Measurements from ENCODE around the gene APBA2. TPM values are rescaled to one million over a fixed set of nuclear protein-coding genes. Genes with fewer than 3 reads are reported as not detected.

APBA2 gene
- total RNA-seq, 4 donors from 2014 or later: 5.4 to 15.3 (median 10.4) TPM

DNA sequence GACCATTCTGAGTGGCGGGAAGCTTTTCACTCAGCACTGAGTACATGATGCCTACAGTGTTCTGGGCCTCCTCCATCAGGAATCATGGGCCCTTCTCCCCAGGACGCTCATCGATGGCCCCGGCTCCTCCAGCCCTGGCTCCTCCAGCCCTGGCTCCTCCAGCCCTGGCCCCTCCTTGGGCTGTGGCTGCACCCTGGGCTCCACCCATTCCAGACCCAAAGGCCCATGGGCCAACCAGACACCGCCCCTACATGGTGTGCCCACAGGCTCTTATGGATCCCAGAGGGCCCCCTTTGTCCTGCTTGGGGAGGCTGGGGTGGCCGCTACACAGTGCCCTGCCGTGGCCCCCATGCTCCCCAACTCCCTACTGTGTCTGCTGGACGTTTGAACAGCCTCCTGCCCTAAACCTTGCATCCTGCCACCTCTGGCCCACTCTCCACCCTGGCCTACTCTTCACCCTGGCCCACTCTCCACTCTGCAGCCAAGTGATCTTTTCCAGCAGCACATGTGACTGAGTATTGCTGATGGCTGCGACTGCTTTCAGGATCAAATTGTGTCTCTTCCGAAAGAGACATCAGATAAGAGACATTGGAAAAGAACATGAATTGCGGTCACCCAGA is 57.9 kb downstream of the APBA2 start:
- DNase-seq (ENCODE audit: extremely low spot score): no peak
- intact Hi-C loops (cut with DNase I): no loop called here
- Histone ChIP-seq H3K27me3 (no peaks in the 10 kb centered on the region), H3K9me3 (no peaks in the 10 kb centered on the region), H3K4me1 (no peaks in the 10 kb centered on the region), H3K27ac (replicated peaks in 1 of 4) (no peak overlapping the region), H3K36me3 (no peaks in the 10 kb centered on the region), H3K4me3 (no peak overlapping the region)
- WGBS: 93% methylated on average over 10 of the region's 11 CpGs
- TF ChIP-seq POLR2AphosphoS5 (IDR thresholded peaks at IDR 0.05) (no peak), POLR2A (IDR thresholded peaks at IDR 0.05; ENCODE audit: low read depth) (no peak), EP300 (IDR thresholded peaks at IDR 0.05) (no peak)
- TF ChIP-seq, protein P1, sequence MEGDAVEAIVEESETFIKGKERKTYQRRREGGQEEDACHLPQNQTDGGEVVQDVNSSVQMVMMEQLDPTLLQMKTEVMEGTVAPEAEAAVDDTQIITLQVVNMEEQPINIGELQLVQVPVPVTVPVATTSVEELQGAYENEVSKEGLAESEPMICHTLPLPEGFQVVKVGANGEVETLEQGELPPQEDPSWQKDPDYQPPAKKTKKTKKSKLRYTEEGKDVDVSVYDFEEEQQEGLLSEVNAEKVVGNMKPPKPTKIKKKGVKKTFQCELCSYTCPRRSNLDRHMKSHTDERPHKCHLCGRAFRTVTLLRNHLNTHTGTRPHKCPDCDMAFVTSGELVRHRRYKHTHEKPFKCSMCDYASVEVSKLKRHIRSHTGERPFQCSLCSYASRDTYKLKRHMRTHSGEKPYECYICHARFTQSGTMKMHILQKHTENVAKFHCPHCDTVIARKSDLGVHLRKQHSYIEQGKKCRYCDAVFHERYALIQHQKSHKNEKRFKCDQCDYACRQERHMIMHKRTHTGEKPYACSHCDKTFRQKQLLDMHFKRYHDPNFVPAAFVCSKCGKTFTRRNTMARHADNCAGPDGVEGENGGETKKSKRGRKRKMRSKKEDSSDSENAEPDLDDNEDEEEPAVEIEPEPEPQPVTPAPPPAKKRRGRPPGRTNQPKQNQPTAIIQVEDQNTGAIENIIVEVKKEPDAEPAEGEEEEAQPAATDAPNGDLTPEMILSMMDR (IDR thresholded peaks at IDR 0.05): no peak

DNA sequence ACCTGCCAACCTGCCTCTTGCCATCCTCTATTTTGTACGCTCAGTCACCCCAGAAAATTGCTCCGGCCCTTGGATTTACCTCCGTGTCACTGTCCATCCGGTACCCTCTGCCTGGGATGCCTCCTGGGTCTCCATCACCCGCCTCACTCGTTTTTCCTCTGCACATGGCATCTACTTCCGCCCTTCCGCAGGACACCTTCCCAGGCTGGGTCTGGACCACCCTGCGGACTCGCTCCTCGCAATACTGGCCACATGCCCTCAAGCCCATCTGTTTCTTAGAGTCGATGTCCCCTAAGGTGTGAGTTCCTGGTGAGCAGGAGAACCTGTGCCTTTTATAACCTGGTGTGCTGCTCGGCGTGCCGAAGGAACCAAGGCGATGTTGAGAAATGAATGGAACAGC is 58.5 kb downstream of the APBA2 start:
- H3K4me1 ChIP-seq: no peaks in the 10 kb centered on the region
- WGBS: 97% methylated on average over 16 of the region's 16 CpGs
- no peak overlapping the region for H3K4me3 ChIP-seq
- no peak for TF ChIP-seq POLR2A (IDR thresholded peaks at IDR 0.05; ENCODE audit: low read depth)
- TF ChIP-seq EP300 (IDR thresholded peaks at IDR 0.05): no peak
- TF ChIP-seq, protein P1 (IDR thresholded peaks at IDR 0.05): no peak
- TF ChIP-seq POLR2AphosphoS5 (IDR thresholded peaks at IDR 0.05): no peak
- DNase-seq (ENCODE audit: extremely low spot score): no peak
- H3K9me3 ChIP-seq: no peaks in the 10 kb centered on the region
- H3K27me3 ChIP-seq: no peaks in the 10 kb centered on the region
- no peaks in the 10 kb centered on the region for H3K36me3 ChIP-seq
- no peak overlapping the region for H3K27ac ChIP-seq (replicated peaks in 1 of 4)
- intact Hi-C loops (cut with DNase I): no loop called here

DNA sequence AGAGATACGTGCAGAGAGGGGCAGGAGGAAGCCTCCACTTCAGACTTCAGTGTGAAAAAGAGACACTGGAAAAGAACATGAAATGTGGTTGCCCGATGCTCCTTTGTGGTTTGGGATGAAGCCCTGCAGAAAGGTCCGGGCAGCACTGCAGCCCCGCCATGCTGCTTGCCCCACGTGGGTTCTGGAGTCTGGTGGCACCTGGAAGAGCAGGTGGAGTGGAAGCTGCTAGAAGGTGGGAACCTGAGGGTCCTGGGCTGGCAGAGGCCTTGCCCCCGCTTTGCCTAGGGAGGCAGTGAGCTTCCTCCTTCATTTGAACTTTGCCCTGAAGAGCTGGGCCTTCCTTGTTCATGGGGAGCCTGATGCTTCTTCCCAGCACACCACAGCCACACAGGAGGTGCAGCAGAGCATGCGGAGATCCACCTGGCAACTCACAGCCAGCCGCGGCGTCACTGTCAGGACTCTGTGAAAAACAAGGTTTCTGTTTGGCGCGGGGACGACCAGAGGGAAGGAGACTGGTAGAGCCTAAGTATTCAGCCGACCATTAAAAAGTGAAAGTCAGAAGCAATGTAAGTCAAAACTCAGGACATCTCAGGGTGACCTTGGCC is 59.0 kb downstream of the APBA2 start:
- Histone ChIP-seq H3K27me3 (no peaks in the 10 kb centered on the region), H3K4me1 (no peaks in the 10 kb centered on the region), H3K4me3 (no peak overlapping the region), H3K9me3 (no peaks in the 10 kb centered on the region), H3K36me3 (no peaks in the 10 kb centered on the region), H3K27ac (replicated peaks in 1 of 4) (no peak overlapping the region)
- DNase-seq (ENCODE audit: extremely low spot score): no peak
- intact Hi-C loops (cut with DNase I): no loop called here
- WGBS: 93% methylated on average over 11 of the region's 14 CpGs
- no peak for TF ChIP-seq POLR2AphosphoS5 (IDR thresholded peaks at IDR 0.05)
- no peak for TF ChIP-seq POLR2A (IDR thresholded peaks at IDR 0.05; ENCODE audit: low read depth)
- TF ChIP-seq, protein P1 (IDR thresholded peaks at IDR 0.05): no peak
- TF ChIP-seq EP300 (IDR thresholded peaks at IDR 0.05): no peak

DNA sequence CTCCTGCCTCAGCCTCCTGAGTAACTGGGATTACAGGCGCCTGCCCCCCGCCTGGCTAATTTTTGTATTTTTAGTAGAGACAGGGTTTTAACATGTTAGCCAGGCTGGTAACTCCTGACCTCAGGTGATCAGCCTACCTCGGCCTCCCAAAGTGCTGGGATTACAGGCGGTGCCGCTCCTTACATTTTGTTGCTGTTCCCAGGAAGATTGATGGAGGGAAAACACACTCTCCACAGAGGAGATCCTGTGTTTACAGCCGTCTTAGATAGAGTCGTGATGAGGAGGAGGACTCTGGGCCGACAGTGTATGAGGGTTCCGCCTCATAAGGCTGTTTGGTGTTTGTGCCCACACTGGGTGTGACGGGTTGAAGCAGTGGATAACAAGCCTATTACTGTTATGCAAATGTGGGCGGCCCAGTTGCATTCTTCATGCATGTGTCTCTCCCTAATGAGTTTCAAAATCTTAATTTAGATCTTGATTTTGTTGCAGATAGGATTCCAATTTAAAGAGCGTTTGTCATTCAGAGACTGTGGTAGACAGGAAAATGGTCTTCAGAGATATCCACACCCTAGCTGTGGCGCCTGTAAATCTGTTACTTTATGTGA is 60.0 kb downstream of the APBA2 start:
- 90% methylated on average over 12 of the region's 13 CpGs for WGBS

More for the DNA sequence above, 60.0 kb downstream of the APBA2 start:
- Histone ChIP-seq H3K9me3 (no peaks in the 10 kb centered on the region), H3K27ac (replicated peaks in 1 of 4) (no peak overlapping the region), H3K4me3 (no peak overlapping the region), H3K36me3 (no peaks in the 10 kb centered on the region), H3K4me1 (no peaks in the 10 kb centered on the region), H3K27me3 (no peaks in the 10 kb centered on the region)
- DNase-seq (ENCODE audit: extremely low spot score): no peak
- intact Hi-C loops (cut with DNase I): no loop called here
- TF ChIP-seq POLR2A (IDR thresholded peaks at IDR 0.05; ENCODE audit: low read depth) (no peak), POLR2AphosphoS5 (IDR thresholded peaks at IDR 0.05) (no peak), EP300 (IDR thresholded peaks at IDR 0.05) (no peak)
- TF ChIP-seq, protein P1 (IDR thresholded peaks at IDR 0.05): no peak
